Mononuclear cell (primary cell): ENCODE results near the gene SCAF4. TPM values are rescaled to one million over a fixed set of nuclear protein-coding genes. Genes with fewer than 3 reads are reported as not detected.
A peak's percentile ranks its signal among the peaks of the same experiment; 100 is the strongest.
"Not testable (repeated sequence)": the region's sequence is repeated elsewhere in the genome, so short reads cannot be mapped to it uniquely, and the experiment has no call there.

Experiments
- H3K27me3 ChIP-seq: 2 replicates; pipeline ENCODE4 v1.6.0; 2011; ENCODE audit warnings: low read length, control low read depth; ENCODE audit not compliant: insufficient read depth
- H3K4me1 ChIP-seq: 2 replicates; pipeline ENCODE4 v1.5.1; 2011; ENCODE audit warnings: mild to moderate bottlenecking, low read length, control low read depth; ENCODE audit not compliant: insufficient read depth
- H3K4me3 ChIP-seq: 2 replicates; pipeline ENCODE4 v1.5.1; 2011; ENCODE audit warnings: mild to moderate bottlenecking, low read length, moderate library complexity
- H3K9me3 ChIP-seq: 2 replicates; pipeline ENCODE4 v1.5.1; 2011; ENCODE audit warnings: low read depth, mild to moderate bottlenecking, control low read depth, low read length
- total RNA-seq: library from RNA; depleted of rRNA; stranded (reverse); fragments of >200 nt; gene quantifications from one replicate; pipeline ENCODE4 v1.2.3, GENCODE V29; 2012

The SCAF4 gene, protein sequence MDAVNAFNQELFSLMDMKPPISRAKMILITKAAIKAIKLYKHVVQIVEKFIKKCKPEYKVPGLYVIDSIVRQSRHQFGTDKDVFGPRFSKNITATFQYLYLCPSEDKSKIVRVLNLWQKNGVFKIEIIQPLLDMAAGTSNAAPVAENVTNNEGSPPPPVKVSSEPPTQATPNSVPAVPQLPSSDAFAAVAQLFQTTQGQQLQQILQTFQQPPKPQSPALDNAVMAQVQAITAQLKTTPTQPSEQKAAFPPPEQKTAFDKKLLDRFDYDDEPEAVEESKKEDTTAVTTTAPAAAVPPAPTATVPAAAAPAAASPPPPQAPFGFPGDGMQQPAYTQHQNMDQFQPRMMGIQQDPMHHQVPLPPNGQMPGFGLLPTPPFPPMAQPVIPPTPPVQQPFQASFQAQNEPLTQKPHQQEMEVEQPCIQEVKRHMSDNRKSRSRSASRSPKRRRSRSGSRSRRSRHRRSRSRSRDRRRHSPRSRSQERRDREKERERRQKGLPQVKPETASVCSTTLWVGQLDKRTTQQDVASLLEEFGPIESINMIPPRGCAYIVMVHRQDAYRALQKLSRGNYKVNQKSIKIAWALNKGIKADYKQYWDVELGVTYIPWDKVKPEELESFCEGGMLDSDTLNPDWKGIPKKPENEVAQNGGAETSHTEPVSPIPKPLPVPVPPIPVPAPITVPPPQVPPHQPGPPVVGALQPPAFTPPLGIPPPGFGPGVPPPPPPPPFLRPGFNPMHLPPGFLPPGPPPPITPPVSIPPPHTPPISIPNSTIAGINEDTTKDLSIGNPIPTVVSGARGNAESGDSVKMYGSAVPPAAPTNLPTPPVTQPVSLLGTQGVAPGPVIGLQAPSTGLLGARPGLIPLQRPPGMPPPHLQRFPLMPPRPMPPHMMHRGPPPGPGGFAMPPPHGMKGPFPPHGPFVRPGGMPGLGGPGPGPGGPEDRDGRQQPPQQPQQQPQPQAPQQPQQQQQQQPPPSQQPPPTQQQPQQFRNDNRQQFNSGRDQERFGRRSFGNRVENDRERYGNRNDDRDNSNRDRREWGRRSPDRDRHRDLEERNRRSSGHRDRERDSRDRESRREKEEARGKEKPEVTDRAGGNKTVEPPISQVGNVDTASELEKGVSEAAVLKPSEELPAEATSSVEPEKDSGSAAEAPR
- 27.6 TPM for total RNA-seq

DNA sequence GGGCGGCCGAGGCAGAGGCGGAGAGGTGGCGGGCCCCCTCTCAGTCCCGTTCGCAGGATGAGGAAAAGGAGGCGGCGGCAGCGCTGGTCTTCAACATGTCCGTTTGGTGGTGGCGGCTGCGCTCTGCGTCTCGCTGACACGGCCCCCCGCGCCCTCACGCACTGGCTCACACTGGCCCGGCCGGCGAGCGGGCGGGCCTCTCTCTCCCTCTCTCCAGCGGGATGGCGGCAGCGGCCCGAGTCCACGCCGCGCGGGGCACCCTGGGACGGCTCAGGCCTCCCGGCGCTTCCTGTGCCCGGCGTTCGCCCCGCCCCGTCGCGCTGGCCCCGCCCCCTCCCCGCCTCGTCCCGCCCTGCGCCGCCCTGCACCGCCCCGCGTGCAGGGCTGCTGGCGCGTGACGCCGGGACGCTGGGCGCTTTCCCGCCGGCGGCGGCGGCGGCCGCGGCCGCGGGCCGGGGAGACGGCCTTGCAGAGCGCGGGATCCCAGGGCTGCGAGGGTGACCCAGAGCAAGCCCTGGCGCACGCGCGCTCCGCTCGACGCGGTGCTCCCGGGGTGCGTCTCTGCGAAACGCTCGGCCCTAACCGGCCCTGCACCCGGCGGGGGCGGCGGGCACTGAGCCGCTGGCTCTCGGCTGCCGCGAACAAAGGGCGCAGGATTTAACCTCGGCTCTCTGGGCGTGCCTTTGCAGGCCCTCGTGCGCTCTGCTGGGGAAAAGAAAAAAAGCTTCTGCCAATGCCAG lies at the start of gene SCAF4:
Gene SCAF4, minus strand, starts transcription at position 262 of the 740 bp plus-strand sequence. CDS start 426 bp downstream, outside the sequence.
- peak within 1 kb of the TSS; percentile 86 for H3K4me3 ChIP-seq
- no peaks in the 10 kb centered on the region for H3K9me3 ChIP-seq
- H3K27me3 ChIP-seq, result no peaks in the 10 kb centered on the region
- peaks cover 49% of the 10 kb centered on the region for H3K4me1 ChIP-seq

DNA sequence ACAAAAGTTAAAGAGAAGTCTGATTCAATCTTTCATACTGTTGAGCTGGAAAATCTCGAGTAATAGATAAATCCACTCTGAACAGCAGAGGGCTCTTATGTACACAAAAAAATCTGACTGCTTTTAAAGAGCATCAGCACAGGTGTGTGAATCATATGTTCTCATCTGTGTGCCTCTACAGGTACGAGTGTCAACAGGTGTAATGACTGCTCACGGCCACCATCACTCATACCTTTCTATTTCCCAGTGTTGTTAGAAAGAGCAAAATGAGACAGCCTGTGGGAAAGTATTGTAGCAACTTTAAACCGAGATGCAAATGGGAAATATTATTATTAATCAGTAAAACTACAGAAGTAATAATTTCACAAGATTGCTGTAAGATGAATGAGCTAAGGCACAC lies 49.0 kb upstream of the SCAF4 start:
- no peaks in the 10 kb centered on the region for H3K9me3 ChIP-seq
- no peaks in the 10 kb centered on the region for H3K27me3 ChIP-seq
- peaks cover 7% of the 10 kb centered on the region for H3K4me1 ChIP-seq
- no peak overlapping the region for H3K4me3 ChIP-seq

DNA sequence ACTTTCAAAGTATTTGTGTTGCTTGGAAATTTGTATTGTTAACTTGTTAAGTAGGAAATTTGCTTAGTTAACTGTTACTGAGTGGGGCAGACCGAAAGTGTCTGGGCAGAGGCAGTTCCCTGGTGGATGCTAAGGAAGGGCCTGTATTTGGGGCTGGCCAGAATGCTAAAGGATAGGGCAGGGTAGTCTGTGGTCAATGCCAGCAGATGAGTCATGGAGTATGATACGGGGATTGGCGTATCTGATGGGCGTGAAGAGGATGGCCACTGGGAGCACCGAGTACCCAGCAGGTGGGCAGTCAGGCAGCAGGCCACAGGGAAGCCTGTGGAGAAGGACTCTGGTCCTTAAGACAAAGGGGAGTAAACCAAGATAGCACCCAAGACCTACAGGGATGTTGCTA lies 46.6 kb upstream of the SCAF4 start:
- Histone ChIP-seq H3K9me3 (no peaks in the 10 kb centered on the region), H3K4me3 (no peak overlapping the region), H3K27me3 (no peaks in the 10 kb centered on the region), H3K4me1 (peaks cover 19% of the 10 kb centered on the region)

DNA sequence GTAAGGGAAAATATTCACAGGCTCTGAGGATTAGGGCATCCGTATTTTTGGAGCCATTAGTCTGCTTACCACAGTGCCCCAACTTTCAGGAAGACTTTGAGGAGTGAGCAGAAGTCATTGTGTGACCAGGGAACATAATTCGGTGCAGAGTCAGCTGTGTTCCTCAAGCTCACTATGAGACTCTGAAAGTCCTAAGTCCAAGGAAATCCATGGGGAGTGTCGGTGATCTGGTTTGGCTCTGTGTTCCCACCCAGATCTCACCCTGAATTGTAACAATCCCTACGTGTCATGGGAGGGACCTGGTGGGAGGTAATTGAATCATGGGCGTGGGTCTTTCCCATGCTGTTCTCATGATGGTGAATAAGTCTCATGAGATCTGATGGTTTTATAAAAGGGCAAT lies 45.9 kb upstream of the SCAF4 start:
- Histone ChIP-seq H3K9me3 (no peaks in the 10 kb centered on the region), H3K4me3 (no peak overlapping the region), H3K27me3 (no peaks in the 10 kb centered on the region), H3K4me1 (peaks cover 25% of the 10 kb centered on the region)

DNA sequence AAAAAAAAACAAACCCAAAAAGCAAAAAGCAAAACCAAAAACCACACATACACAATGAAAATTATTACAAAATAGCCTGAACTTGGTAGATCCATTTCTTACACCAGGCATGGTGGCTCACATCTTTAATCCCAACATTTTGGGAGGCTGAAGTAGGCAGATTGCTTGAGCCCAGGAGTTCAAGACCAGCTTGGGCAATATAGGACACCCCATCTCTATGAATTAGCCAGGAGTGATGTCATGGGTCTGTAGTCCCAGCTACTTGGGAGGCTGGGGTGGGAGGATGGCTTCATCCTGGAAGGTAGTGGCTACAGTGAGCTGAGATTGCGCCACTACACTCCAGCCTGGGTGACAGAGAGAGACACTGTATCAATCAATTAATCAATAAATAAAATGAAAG lies 42.1 kb upstream of the SCAF4 start:
- no peaks in the 10 kb centered on the region for H3K27me3 ChIP-seq
- no peaks in the 10 kb centered on the region for H3K9me3 ChIP-seq
- H3K4me3 ChIP-seq, result no peak overlapping the region
- H3K4me1 ChIP-seq, result peaks cover 35% of the 10 kb centered on the region

DNA sequence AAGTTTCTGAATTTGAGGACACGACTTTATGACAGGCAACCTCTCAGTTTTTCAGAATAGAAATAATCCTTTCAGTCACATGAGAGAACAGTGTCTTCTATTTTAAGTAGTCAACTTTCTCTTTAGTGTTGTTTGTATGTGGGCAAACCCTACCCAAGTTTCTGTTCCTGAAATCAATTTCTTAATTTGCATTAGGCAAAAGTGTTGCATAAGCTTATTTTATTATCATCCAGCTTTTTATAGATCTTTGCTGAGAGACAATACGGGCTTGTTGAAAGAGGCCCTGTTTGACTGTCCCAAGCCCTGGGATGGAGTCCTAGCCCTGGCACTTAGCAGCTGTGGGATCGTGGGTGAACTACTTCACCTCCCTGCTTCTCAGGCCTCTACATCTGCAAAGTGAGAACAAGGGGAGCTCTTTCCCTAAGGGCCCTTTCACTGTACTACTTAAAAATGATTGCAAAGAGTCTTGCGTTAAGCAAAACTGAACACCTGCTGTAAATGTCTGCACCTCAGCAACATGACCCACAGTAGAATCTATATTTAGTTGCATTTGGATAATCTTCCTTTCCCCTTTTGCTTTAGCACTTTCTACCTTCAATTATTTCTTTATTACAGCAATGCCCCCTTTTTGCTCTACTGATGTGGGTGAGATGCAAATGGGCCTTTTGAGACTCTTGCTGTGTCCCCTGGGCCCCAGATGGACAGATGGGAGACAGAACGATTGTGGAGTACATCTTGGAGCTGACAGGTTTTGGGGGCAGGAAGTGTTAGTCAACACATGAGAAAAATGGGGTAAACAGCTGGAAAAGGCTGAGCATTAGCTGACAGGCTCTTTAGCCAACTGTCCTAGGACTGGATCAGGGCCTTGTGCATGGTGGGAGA lies 41.0 kb upstream of the SCAF4 start:
- H3K4me1 ChIP-seq, result peaks cover 35% of the 10 kb centered on the region
- no peak overlapping the region for H3K4me3 ChIP-seq
- H3K9me3 ChIP-seq, result no peaks in the 10 kb centered on the region
- no peaks in the 10 kb centered on the region for H3K27me3 ChIP-seq

DNA sequence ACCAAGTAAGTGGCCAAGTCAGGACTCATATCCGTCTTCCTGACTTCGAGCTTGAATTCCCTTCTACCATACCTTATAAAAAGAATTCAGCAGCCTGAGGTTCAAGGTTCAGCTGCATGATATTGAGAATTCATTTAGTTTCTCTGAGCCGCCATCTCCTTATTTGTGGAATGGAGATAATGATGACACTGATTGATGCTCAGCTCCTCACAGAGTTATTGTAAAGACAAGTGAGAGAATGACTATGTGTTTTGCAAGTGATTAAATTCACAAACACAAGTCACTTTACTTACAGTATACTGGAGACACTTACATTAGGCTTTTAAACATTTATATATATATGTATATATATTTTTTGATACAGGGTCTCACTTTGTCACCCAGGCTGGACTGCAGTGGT lies 39.8 kb upstream of the SCAF4 start:
- Histone ChIP-seq H3K27me3 (no peaks in the 10 kb centered on the region), H3K4me1 (peaks cover 35% of the 10 kb centered on the region), H3K9me3 (no peaks in the 10 kb centered on the region), H3K4me3 (no peak overlapping the region)

DNA sequence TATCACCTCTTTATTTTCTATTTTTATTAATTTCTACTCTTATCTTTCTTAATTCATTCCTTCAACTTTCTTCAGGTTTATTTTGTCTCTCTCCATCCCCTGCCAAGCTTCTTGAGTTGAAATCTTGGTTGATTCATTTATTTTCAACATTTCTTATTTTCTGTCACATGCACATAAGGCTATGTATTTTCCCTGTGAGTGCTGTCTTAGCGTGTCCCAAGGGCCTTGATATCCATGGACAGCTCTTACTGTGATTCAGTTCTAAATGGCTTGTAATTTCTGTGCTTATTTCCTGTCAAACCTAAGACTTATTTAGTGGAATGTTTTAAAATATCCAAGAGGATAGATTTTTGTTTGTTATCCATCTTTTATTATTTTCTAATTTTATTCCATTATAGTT lies 36.8 kb upstream of the SCAF4 start:
- no peaks in the 10 kb centered on the region for H3K9me3 ChIP-seq
- peaks cover 25% of the 10 kb centered on the region for H3K4me1 ChIP-seq
- no peak overlapping the region for H3K4me3 ChIP-seq
- H3K27me3 ChIP-seq, result no peaks in the 10 kb centered on the region

DNA sequence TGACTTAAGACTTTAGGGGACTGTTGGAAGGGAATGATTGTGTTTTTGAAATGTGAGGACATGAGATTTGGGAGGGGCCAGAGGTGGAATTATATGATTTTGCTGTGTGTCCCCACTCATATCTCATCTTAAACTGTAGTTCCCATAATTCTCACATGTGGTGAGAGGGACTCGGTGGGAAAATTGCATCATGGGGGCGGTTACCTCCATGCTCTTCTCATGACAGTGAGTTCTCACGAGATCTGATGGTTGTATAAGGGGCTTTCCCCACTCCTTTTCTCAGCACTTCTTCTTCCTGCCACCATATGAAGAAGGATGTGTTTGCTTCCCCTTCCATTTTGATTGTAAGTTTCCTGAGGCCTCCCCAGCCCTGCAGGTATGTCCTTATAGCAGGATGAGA lies 35.0 kb upstream of the SCAF4 start:
- H3K27me3 ChIP-seq, result no peaks in the 10 kb centered on the region
- H3K9me3 ChIP-seq, result no peaks in the 10 kb centered on the region
- H3K4me3 ChIP-seq, result no peak overlapping the region
- peaks cover 6% of the 10 kb centered on the region for H3K4me1 ChIP-seq

DNA sequence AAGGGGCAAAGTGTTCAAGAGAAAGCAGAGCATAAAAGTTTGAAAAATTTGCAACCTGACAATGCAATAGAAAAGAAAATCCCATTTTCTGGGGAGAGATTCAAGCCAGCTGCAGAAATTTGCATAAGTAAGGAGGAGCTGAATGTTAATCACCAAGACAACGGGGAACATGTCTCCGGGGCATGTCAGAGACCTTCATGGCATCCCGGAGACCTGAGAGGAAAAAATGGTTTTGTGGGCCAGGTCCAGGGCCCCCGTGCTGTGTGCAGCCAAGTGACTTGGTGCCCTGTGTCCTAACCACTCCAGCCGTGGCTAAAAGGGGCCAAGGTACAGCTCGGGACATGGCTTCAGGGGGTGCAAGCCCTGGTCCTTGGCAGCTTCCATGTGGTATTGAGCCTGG lies 33.9 kb upstream of the SCAF4 start:
- H3K9me3 ChIP-seq, H3K4me3 ChIP-seq, H3K27me3 ChIP-seq, H3K4me1 ChIP-seq: not testable (repeated sequence)

DNA sequence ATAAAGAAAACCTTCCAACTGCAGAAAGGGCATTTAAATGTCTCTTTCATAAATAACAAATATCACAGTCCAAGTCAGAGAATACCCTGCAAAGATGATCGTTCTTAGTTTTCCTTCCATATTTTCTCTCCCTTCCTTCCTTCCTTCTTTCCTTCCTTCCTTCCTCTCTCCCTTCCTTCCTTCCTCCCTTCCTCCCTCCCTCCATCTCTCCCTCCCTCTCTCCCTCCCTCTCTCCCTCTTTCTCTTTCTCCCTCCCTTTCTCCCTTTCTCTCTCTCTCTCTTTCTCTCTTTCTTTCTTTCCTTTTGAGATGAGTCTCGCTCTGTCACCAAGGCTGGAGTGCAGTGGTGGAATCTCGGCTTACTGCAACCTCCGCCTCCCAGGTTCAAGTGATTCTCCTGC lies 29.0 kb upstream of the SCAF4 start:
- Histone ChIP-seq H3K9me3 (no peaks in the 10 kb centered on the region), H3K27me3 (no peaks in the 10 kb centered on the region), H3K4me1 (no peaks in the 10 kb centered on the region), H3K4me3 (no peak overlapping the region)

DNA sequence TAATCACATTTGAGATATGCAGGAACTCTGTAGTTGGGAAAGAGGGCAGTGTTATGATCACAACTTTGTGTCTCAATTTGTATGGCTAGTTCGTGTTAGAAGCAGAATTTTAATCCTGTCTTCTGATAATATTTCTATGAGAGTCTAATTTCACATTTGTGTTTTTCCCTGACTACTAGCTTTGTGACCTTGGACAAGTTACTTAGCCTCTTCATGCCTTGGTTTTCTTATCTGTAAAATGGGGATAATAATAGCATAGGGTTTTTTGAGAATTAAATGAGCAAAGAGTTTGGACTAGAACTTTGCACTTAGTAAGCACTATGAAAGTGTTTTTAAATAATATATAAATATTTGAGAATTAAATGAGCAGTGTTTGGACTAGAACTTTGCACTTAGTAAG lies 24.9 kb upstream of the SCAF4 start:
- H3K27me3 ChIP-seq, result no peaks in the 10 kb centered on the region
- no peaks in the 10 kb centered on the region for H3K9me3 ChIP-seq
- no peak overlapping the region for H3K4me3 ChIP-seq

DNA sequence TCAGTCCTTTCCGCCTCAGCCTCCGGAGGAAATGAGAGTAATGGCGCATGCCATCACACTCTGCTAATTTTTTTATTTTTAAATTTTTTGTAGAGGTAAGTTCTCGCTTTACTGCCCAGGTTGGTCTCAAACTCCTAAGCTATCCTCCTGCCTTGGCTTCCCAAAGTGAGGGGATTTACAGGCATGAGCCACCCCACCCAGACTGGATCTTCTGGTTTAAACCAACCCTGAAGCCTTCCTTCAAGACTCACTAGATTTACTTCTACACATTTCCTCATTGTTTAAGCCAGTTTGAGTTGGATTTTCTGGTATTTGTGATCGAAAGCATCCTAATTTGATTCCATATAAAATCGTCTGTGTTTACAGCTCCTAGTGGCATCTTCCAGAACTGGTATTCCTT lies 23.1 kb upstream of the SCAF4 start:
- H3K4me1 ChIP-seq, result peaks cover 3% of the 10 kb centered on the region
- H3K4me3 ChIP-seq, result no peak overlapping the region
- H3K9me3 ChIP-seq, result no peaks in the 10 kb centered on the region
- H3K27me3 ChIP-seq, result no peaks in the 10 kb centered on the region

More for the DNA sequence above, 24.9 kb upstream of the SCAF4 start:
- H3K4me1 ChIP-seq, result peaks cover 3% of the 10 kb centered on the region

DNA sequence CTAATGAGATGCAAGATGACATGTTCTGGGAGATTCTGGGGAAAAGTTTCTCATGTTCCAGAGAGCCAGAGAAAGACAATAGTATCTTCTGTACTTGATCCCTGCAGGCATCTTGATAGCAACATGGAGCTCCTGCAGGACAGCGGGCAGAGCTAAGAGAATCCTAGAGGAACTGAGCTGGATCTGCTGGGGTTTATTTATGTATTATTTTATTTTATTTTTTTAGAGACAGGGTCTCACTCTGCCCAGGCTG lies 22.7 kb upstream of the SCAF4 start:
- Histone ChIP-seq H3K4me1 (peaks cover 3% of the 10 kb centered on the region), H3K4me3 (no peak overlapping the region), H3K9me3 (no peaks in the 10 kb centered on the region), H3K27me3 (no peaks in the 10 kb centered on the region)
